HTR-8/SVneo (cell line): ENCODE results near the gene CLDN17.

Source experiments
- DNase-seq: peaks from one replicate; pipeline ENCODE4 v3.0.0; 2011; ENCODE audit warnings: low spot score, mixed read lengths; ENCODE audit not compliant: insufficient read length
- FAIRE-seq: peaks from 2 replicates; lab custom pipeline; 2011; peaks lifted over from hg19 to GRCh38; lab: Jason Lieb, UNC

Gene CLDN17

DNA sequence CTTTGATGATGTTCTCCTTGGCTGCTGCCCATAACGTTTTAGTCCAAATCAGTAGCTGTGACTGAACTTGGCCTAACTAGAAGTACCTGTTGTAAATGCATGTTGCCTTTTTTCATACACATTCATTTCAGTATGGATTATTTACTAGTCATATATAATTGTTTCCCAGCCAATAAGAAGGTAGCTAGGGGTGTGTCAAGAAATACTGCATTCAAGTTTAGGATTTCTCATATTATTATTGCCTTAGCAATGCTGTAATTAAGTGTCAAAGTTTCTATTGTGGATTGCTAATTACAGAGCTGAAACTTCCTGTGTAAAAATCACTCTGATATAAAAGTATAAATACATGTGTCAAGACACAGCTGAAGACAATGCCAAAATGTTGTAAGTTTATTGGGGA lies at the start of gene CLDN17:
TSS of gene CLDN17 (minus strand) at position 101 of the 400 bp plus-strand sequence. CDS start 188 bp downstream, outside the sequence.
- no peak for FAIRE-seq
- no peak for DNase-seq

DNA sequence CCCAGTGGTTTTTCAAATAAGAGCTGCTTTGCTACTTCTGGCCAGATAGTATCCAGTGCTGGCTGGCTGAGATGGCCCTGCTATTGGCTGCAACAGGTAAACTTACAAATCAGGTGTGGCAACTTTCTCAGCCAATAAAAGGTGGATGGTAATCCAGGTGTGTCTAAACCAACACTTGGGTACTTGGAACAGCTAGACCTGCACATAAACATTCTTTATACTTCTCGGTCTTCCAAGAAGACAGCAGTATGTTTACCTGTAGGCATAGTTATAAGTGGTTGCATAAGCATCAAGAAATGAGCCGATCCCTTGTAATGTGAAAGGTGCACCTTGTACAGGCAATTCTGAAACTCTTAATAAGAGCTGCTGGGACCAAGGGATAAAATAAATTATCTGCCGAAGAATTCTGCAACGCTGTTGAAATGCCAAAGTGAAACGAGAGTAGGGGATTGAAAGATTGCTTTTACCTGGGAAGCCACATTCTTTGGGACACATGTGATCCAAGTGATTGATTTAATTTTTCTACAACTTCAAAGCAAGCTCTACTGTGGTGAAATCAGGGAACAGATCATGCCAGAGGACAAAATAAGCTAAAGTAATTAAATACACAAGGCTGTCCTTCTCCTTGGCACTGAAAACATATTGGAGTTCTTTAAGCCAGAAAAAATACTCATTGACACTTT lies 49.6 kb upstream of the CLDN17 start, which contains the start of gene CLDN8:
TSS of gene CLDN8 (minus strand) at position 57 of the 683 bp plus-strand sequence. CDS start 172 bp downstream, outside the sequence.
- no peak for DNase-seq
- no peak for FAIRE-seq

DNA sequence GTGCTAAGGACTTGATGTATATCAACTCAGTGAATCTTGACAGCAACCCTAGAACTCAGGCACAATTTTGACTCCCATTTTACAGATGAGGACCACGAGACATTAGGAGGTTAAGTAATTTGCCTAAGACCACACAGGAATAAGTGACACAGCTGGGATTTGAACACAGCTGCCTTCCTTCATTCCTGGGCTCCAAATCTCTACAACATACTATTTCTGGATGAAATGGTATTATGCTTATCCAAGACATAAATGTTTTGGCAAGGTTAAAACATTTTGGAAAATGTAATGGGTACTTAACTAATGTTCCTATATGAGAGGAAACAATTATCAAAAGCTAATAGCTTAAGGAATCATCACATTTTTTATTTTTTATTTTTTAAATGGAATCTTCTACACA lies 44.5 kb upstream of the CLDN17 start:
- FAIRE-seq = no peak
- no peak for DNase-seq

DNA sequence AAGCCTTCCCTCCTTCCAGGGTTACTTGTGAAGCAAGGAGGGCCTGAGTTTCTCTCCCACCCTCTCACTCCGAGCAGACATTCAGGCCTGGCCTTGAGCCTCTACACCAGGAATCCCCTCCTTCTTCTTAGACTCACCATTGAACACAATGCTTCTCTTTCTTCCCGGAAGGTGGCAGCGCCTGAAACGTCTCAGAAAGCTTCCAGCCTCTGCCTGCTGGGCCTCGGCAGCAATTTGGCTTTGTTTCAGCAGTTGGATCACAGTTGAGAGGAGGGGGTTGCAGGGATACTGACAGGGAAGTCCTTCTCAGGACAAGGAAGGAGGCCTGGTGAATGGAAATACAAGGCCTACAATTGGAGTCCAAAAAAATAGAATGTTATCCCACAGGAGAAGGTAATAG lies 43.0 kb upstream of the CLDN17 start:
- DNase-seq (no peak), FAIRE-seq (no peak)

DNA sequence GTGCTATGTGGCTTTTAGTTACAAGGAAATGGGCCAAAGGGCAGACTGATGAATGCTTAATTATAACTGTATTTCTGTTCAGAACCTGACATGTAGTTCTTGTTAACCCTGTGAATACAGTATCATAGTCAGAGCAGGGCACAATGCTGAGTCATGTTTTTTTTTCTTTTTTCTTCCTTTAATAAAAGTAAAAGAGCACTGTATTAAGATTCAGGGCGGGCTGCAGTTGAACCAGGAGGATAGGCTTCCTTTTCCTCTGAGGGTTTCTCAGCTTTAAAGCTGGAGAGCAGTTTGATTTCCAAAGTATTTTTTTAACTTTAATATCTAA lies 40.6 kb upstream of the CLDN17 start:
- no peak for FAIRE-seq
- no peak for DNase-seq

GRCh38 chr21:30206551-30207251 lies 40.1 kb upstream of the CLDN17 start:
- no peak for DNase-seq
- FAIRE-seq = no peak

DNA sequence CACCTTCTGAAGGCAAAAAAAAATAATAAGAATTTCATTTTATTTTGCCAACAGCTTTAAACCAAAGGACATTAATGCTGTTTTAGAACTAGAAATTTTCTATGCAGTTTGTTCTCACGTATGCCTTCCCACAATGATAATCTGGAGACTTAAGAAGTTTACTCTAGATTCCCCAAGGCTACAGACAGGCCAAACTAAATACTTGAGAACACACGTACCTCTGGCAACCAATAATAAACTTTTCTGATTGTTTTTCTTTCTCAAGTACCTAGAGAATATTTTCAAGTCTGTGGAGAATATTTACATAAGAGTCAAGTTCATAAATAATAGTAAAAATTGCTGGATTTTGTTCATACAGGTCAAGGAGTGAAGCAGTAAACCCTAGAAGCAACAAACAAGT lies 33.4 kb upstream of the CLDN17 start:
- DNase-seq = no peak
- no peak for FAIRE-seq

- DNase-seq (no peak), FAIRE-seq (no peak)
Measured at GRCh38 chr21:30194701-30195299, 28.2 kb upstream of the CLDN17 start.

DNA sequence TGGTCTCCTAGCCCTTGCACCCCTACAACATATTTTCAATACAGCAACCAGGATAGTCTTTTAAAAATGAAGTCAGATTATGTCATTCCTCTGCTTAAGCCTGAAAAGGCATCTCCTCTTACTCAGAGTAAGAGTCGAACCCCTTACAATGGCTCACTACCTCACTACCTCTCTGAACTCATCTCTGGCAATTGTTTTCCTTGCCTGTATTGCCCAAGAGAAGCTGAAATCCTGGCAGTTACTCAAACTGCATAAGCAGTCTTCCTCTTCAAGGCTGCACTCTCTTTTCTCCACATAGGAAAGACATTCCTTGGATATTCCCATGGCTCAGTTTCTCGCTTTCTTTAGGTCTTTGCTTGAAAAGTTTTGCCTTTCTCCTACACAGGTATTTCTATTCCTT lies 26.6 kb upstream of the CLDN17 start:
- FAIRE-seq (no peak), DNase-seq (no peak)

GRCh38 chr21:30190554-30190953 lies 23.9 kb upstream of the CLDN17 start:
- FAIRE-seq (no peak), DNase-seq (no peak)

- DNase-seq (no peak), FAIRE-seq (no peak)
Measured at GRCh38 chr21:30189773-30190172, 23.2 kb upstream of the CLDN17 start.

DNA sequence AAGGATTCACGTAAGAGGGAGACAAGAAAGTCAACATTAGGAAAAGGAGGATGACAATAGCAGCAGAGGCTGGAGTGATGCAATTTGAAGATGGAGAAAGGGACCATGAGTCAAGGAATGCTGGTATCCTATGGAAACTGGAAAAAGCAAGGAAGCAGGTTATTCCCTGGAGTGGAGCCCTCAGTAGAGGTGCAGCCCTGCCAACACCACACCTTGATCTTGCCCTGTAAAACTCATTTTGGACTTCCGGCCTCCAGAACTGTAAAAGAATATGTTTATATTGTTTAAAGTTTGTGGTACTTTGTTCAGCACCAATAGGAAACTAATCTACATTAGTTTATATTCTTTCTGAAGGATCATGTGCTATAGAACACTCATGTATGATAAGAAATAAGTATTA lies 19.6 kb upstream of the CLDN17 start:
- DNase-seq (no peak), FAIRE-seq (no peak)

- DNase-seq = no peak
- no peak for FAIRE-seq
Measured at GRCh38 chr21:30168086-30168485, 1.5 kb upstream of the CLDN17 start.

DNA sequence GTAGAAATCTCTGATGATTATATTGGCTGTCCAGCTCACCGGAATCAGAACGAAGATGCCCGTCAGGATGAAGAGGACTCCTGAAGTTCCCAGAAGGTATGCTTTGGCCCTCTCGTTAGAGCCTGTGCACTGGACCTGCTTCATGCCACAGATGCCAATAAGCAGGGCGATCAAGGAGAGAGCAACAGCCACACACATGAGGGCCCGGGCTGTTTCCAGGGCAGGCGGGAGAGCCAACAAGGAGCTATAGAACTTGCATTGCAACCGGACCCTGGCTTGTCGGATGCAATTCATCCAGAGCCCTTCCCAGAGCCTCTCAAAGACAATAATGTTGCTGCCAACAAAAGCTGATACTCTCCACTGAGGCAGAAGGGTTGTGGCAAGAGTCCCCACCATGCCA lies 434 bp downstream of the CLDN17 start:
- FAIRE-seq (no peak), DNase-seq (no peak)

- no peak for FAIRE-seq
Measured at GRCh38 chr21:30164796-30165195, 1.8 kb downstream of the CLDN17 start.

GRCh38 chr21:30153697-30154340 lies 12.8 kb downstream of the CLDN17 start:
- FAIRE-seq (no peak), DNase-seq (no peak)

More at GRCh38 chr21:30164796-30165195, 1.8 kb downstream of the CLDN17 start:
- no peak for DNase-seq

- no peak for FAIRE-seq
- DNase-seq = no peak
Measured at GRCh38 chr21:30152792-30153191, 13.8 kb downstream of the CLDN17 start.

DNA sequence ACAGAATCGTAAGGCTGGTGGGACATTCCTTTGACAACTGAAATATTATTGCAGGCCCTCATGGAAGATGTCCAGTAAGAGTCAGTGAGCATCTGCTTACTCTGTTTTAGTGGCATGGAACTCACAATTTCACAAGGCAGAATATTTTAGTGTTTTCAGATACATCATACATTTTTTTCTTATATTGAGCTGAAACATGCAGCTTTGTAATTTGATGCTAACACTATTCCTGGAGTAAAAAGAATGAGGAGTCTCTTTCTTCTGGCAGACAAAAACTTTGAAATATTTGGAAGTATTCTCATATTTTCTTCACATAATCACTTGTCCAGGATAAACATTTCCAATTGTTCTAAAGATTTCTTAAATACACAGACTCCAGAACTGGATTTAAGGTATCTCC lies 17.7 kb downstream of the CLDN17 start:
- DNase-seq (no peak), FAIRE-seq (no peak)

- no peak for DNase-seq
- no peak for FAIRE-seq
Measured at GRCh38 chr21:30146558-30147282, 19.9 kb downstream of the CLDN17 start.

GRCh38 chr21:30138483-30138882 lies 28.1 kb downstream of the CLDN17 start:
- no peak for FAIRE-seq
- no peak for DNase-seq
